ENCODE data around the gene DNAJC22. TPM values are rescaled to one million over a fixed set of nuclear protein-coding genes. Genes with fewer than 3 reads are reported as not detected.

Gene DNAJC22
- total and polyA plus RNA-seq, 2 donors (not counting 1 experiment from before 2014, with no cell fraction given) = 2.4 to 4.8 TPM

DNA sequence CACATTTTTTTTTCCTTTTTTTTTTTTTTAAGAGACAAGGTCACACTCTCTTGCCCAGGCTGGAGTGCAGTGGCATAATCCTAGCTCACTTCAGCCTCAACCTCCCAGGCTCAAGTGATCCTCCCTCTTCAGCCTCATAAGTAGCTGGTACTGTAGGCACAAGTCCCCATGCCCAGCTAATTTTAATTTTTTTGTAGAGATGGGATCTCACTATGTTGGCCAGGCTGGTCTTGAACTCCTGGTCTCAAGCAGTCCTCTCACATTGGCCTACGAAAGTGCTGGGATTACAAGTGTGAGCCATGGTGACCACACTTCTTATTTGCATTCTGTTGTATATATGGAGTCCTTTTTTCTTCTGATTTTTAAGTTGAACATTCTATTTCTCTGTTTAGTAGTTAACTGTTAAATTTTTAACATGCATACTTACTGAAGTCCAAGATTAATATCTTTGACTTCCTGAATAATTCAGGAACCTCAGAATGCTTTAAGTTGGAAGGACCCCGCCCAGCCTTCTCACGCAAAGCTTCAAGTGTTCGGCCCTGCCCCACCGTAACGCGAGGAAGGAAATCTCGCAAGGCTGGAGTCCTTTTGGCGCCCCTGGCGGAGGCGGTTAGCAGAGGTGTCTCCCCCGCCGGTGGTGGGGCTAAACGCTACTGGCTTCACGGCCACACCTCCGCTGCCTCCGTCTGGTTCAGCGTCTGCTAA, 42.1 kb downstream of the DNAJC22 start:
- Histone ChIP-seq H3K79me2 (ENCODE audit: control insufficient read depth, insufficient read depth, low read length) (peaks cover 18% of the 10 kb centered on the region), H3K9ac (ENCODE audit: insufficient read depth, low read length) (no peak overlapping the region), H3K4me3 (replicated peaks in 1 of 4; ENCODE audit: control extremely low read depth in 1 of 4, insufficient read depth in 1 of 4, low read depth in 3 of 4, low read length in 4 of 4) (no peak overlapping the region), H4K20me1 (ENCODE audit: control insufficient read depth, extremely low read depth, insufficient read depth, low read length) (no peaks in the 10 kb centered on the region), H3K27ac (ENCODE audit: insufficient read depth, low read length) (no peak overlapping the region), H2AFZ (ENCODE audit: low read length) (no peak overlapping the region), H3K36me3 (ENCODE audit: control insufficient read depth, insufficient read depth, low read length) (no peaks in the 10 kb centered on the region), H3K4me2 (ENCODE audit: extremely low read depth, insufficient read depth, low read length) (no peak overlapping the region), H3K9me3 (ENCODE audit: control insufficient read depth, insufficient read depth, low read depth, low read length) (no peaks in the 10 kb centered on the region), H3K27me3 (ENCODE audit: control insufficient read depth, insufficient read depth, low read length) (no peaks in the 10 kb centered on the region), H3K4me1 (ENCODE audit: control insufficient read depth, extremely low read depth, insufficient read depth, low read length) (no peaks in the 10 kb centered on the region)
- DNase-seq (ENCODE audit: low read depth in 2 of 2) = no peak
- no peak for TF ChIP-seq EZH2 (IDR thresholded peaks at IDR 0.05; ENCODE audit: low read length, missing control alignments)
- TF ChIP-seq, protein P1, sequence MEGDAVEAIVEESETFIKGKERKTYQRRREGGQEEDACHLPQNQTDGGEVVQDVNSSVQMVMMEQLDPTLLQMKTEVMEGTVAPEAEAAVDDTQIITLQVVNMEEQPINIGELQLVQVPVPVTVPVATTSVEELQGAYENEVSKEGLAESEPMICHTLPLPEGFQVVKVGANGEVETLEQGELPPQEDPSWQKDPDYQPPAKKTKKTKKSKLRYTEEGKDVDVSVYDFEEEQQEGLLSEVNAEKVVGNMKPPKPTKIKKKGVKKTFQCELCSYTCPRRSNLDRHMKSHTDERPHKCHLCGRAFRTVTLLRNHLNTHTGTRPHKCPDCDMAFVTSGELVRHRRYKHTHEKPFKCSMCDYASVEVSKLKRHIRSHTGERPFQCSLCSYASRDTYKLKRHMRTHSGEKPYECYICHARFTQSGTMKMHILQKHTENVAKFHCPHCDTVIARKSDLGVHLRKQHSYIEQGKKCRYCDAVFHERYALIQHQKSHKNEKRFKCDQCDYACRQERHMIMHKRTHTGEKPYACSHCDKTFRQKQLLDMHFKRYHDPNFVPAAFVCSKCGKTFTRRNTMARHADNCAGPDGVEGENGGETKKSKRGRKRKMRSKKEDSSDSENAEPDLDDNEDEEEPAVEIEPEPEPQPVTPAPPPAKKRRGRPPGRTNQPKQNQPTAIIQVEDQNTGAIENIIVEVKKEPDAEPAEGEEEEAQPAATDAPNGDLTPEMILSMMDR (conservative IDR thresholded peaks at IDR 0.05 in 1 of 2, IDR thresholded peaks at IDR 0.05 in 1 of 2; ENCODE audit: low read depth in 1 of 2, low read length in 2 of 2) = no peak

DNA sequence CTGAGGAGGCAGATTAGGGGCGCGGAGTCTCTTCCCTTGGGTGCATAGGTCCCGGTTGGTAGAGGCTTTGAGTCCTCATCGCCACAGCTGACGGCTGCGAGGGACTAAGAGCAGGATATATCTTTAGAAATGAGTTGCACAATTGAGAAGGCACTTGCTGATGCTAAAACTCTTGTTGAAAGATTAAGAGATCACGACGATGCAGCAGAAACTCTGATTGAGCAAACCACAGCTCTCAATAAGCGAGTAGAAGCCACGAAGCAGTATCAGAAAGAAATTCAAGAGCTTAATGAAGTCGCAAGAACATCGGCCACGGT, 42.7 kb downstream of the DNAJC22 start:
- Histone ChIP-seq H3K4me2 (ENCODE audit: extremely low read depth, insufficient read depth, low read length) (no peak overlapping the region), H3K4me1 (ENCODE audit: control insufficient read depth, extremely low read depth, insufficient read depth, low read length) (no peaks in the 10 kb centered on the region), H3K27me3 (ENCODE audit: control insufficient read depth, insufficient read depth, low read length) (no peaks in the 10 kb centered on the region), H3K4me3 (replicated peaks in 1 of 4; ENCODE audit: control extremely low read depth in 1 of 4, insufficient read depth in 1 of 4, low read depth in 3 of 4, low read length in 4 of 4) (no peak overlapping the region), H3K27ac (ENCODE audit: insufficient read depth, low read length) (no peak overlapping the region), H4K20me1 (ENCODE audit: control insufficient read depth, extremely low read depth, insufficient read depth, low read length) (no peaks in the 10 kb centered on the region), H3K36me3 (ENCODE audit: control insufficient read depth, insufficient read depth, low read length) (no peaks in the 10 kb centered on the region), H3K9ac (ENCODE audit: insufficient read depth, low read length) (no peak overlapping the region), H2AFZ (ENCODE audit: low read length) (no peak overlapping the region), H3K79me2 (ENCODE audit: control insufficient read depth, insufficient read depth, low read length) (peaks cover 13% of the 10 kb centered on the region), H3K9me3 (ENCODE audit: control insufficient read depth, insufficient read depth, low read depth, low read length) (no peaks in the 10 kb centered on the region)
- no peak for TF ChIP-seq EZH2 (IDR thresholded peaks at IDR 0.05; ENCODE audit: low read length, missing control alignments)
- TF ChIP-seq, protein P1 (conservative IDR thresholded peaks at IDR 0.05 in 1 of 2, IDR thresholded peaks at IDR 0.05 in 1 of 2; ENCODE audit: low read depth in 1 of 2, low read length in 2 of 2) = no peak
- no peak for DNase-seq (ENCODE audit: low read depth in 2 of 2)

DNA sequence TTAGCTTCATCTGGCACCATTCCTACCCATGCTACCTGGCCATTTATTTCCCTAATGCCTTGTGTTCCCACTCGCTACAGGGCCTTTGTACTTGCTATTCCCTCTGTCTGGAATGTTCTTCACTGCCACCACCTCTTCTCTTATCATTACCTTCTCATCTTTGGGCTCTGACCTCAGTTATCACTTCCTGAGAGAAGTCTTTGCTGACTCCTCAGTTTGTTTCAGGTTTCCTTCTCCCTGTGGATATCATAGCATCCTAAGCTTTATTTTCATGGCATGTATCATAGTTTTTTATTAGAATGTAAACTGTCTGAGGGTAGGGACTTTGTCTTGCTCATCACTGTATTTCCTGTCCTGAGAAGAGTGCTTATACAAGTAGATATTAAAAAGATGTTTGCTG, 50.3 kb downstream of the DNAJC22 start:
- Histone ChIP-seq H3K79me2 (ENCODE audit: control insufficient read depth, insufficient read depth, low read length) (peaks cover 14% of the 10 kb centered on the region), H3K4me2 (ENCODE audit: extremely low read depth, insufficient read depth, low read length) (no peak overlapping the region), H4K20me1 (ENCODE audit: control insufficient read depth, extremely low read depth, insufficient read depth, low read length) (no peaks in the 10 kb centered on the region), H3K36me3 (ENCODE audit: control insufficient read depth, insufficient read depth, low read length) (no peaks in the 10 kb centered on the region), H3K9ac (ENCODE audit: insufficient read depth, low read length) (no peak overlapping the region), H2AFZ (ENCODE audit: low read length) (no peak overlapping the region), H3K4me1 (ENCODE audit: control insufficient read depth, extremely low read depth, insufficient read depth, low read length) (no peaks in the 10 kb centered on the region), H3K27me3 (ENCODE audit: control insufficient read depth, insufficient read depth, low read length) (no peaks in the 10 kb centered on the region), H3K4me3 (replicated peaks in 1 of 4; ENCODE audit: control extremely low read depth in 1 of 4, insufficient read depth in 1 of 4, low read depth in 3 of 4, low read length in 4 of 4) (no peak overlapping the region), H3K27ac (ENCODE audit: insufficient read depth, low read length) (no peak overlapping the region), H3K9me3 (ENCODE audit: control insufficient read depth, insufficient read depth, low read depth, low read length) (no peaks in the 10 kb centered on the region)
- no peak for DNase-seq (ENCODE audit: low read depth in 2 of 2)
- TF ChIP-seq EZH2 (IDR thresholded peaks at IDR 0.05; ENCODE audit: low read length, missing control alignments) = no peak
- TF ChIP-seq, protein P1 (conservative IDR thresholded peaks at IDR 0.05 in 1 of 2, IDR thresholded peaks at IDR 0.05 in 1 of 2; ENCODE audit: low read depth in 1 of 2, low read length in 2 of 2) = no peak

Measured in fibroblast of lung (primary cell).